Astrocyte of the spinal cord (primary cell): ENCODE results near the gene FAM228B.

ENCODE experiments used
- DNase-seq: peaks from one replicate; pipeline ENCODE4 v3.0.0; 2011; ENCODE audit warnings: low read depth, low spot score
- H3K4me3 ChIP-seq: 2 replicates; pipeline ENCODE4 v1.5.1; 2011; ENCODE audit warnings: low read depth, mild to moderate bottlenecking, low read length, moderate library complexity
- CTCF ChIP-seq: IDR thresholded peaks from 2 replicates; pipeline ENCODE4 v1.5.1; 2012; ENCODE audit warnings: low read depth, mild to moderate bottlenecking, low read length, inconsistent platforms
- in situ Hi-C: cut with HindIII; loops from 2 replicates; pipeline ENCODE4 v1.10.0; 2017; ENCODE audit warnings: low sequenced_read_pairs

FAM228B gene

GRCh38 chr2:24111407-24111901 is 11.8 kb upstream of the FAM228B start:
- no peak overlapping the region for H3K4me3 ChIP-seq
- peak; percentile 62 for DNase-seq
- TF ChIP-seq CTCF, result no peak
- in situ Hi-C loops, result no loop called here

- no peak for TF ChIP-seq CTCF
- no peak overlapping the region for H3K4me3 ChIP-seq
- in situ Hi-C loops, result no loop called here
- no peak for DNase-seq
Measured at GRCh38 chr2:24115057-24115456, 8.2 kb upstream of the FAM228B start.

GRCh38 chr2:24117902-24118301 is 5.4 kb upstream of the FAM228B start:
- in situ Hi-C loops, result no loop called here
- DNase-seq, result no peak
- TF ChIP-seq CTCF, result no peak
- H3K4me3 ChIP-seq, result no peak overlapping the region

GRCh38 chr2:24121066-24121465 is 2.2 kb upstream of the FAM228B start:
- TF ChIP-seq CTCF, result no peak
- in situ Hi-C loops, result no loop called here
- DNase-seq, result no peak
- no peak overlapping the region for H3K4me3 ChIP-seq

GRCh38 chr2:24121469-24121868 is 1.8 kb upstream of the FAM228B start:
- no peak for TF ChIP-seq CTCF
- no peak for DNase-seq
- H3K4me3 ChIP-seq, result no peak overlapping the region
- in situ Hi-C loops, result no loop called here

- in situ Hi-C loops, result no loop called here
- DNase-seq, result peak; percentile 16
- TF ChIP-seq CTCF, result no peak
- H3K4me3 ChIP-seq, result peak overlapping the region; percentile 81
Measured at GRCh38 chr2:24122366-24123194, 689 bp upstream of the FAM228B start.
